OCI-LY3 (cell line): ENCODE measurements around the gene KIF1A.
"Not testable (repeated sequence)": the region's sequence is repeated elsewhere in the genome, so short reads cannot be mapped to it uniquely, and the experiment has no call there.

Source experiments
- CTCF ChIP-seq: fragments of 200-600, 300-600 bp; sonication (generic); IDR thresholded peaks from 2 replicates; pipeline ENCODE4 v1.5.1; 2014; ENCODE audit warnings: antibody characterized with exemption, low read length, low read depth
- EZH2phosphoT487 ChIP-seq: fragments of 200-600 bp; shearing (Covaris generic); IDR thresholded peaks from 2 replicates; pipeline ENCODE4 v1.6.1; 2018; ENCODE audit warnings: antibody characterized with exemption, mixed run types, low read depth

GRCh38 chr2:240674461-240675184 lies 145.4 kb downstream of the KIF1A start:
- TF ChIP-seq CTCF, EZH2phosphoT487: not testable (repeated sequence)
